Stimulated activated CD4-positive, alpha-beta T cell treated with anti-CD3 and anti-CD28 coated beads, Interleukin-4, amount 100 ng/mL, for 24 hours (primary cell): Measurements from ENCODE around the gene COL20A1.
"Not testable (repeated sequence)": the region's sequence is repeated elsewhere in the genome, so short reads cannot be mapped to it uniquely, and the experiment has no call there.

ENCODE experiments used
- DNase-seq: peaks from one replicate; pipeline ENCODE4 v3.0.0-alpha.2; 2020

The COL20A1 gene

GRCh38 chr20:63292904-63293303 is at the start of gene COL20A1:
TSS of gene COL20A1 (plus strand) at chr20:63293186. CDS start at chr20:63295108, 1,922 bp downstream.
- DNase-seq: no peak

DNA sequence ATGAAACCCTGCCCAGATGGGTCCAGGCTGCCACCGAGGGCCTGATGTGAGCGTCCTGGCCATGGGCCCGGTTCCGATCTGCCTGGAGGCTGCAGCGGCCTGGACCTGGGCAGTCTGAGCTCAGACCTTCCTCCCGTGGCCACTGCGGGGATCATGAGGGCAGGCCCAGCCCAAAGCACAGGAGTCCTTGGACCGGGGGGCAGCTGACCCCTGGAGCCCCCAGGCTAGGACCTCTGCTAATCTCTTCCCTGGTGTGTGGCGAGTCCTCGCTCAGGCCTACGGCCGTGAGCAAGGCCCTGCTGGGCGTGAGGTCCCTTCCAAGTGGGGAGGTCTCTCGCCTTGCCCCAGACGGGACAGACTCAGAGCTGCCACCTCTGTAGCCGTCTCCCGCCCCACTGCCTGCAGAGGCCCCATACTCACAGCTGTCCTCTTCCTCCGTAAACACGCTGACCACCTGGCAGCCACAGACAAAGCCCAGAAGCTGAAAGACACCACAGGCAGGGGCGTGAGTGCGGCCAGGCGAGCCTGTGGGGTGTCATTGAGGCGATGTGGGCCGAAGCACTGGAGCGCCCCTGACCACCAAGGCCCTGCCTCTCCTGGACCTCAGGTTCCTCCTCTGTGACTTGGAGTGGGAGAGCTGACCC is 49.3 kb upstream of the COL20A1 start:
- DNase-seq: no peak

DNA sequence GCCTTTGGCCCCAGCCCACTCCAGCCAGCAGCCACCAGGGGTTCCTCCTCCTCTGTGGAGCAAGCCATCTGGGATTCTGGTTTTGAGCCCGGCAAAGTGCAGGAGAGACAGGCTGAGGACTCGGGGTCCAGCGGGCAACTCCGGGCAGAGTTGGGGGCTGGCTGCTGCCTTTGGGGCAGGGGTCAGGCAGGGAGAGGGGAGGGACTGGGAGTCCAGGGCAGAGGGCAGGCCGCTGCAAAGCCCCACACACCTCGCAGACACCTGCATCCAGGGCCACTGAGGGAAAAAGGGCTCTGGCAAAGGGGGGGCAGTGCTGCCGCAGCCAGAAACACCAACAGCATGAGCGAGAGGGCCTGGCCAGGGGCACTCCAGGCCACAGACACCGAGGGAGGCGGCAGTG is 48.5 kb upstream of the COL20A1 start:
- DNase-seq: no peak

- DNase-seq: no peak
Measured at GRCh38 chr20:63246490-63247288, 46.3 kb upstream of the COL20A1 start.

- DNase-seq: no peak
Measured at GRCh38 chr20:63247671-63248228, 45.2 kb upstream of the COL20A1 start.

DNA sequence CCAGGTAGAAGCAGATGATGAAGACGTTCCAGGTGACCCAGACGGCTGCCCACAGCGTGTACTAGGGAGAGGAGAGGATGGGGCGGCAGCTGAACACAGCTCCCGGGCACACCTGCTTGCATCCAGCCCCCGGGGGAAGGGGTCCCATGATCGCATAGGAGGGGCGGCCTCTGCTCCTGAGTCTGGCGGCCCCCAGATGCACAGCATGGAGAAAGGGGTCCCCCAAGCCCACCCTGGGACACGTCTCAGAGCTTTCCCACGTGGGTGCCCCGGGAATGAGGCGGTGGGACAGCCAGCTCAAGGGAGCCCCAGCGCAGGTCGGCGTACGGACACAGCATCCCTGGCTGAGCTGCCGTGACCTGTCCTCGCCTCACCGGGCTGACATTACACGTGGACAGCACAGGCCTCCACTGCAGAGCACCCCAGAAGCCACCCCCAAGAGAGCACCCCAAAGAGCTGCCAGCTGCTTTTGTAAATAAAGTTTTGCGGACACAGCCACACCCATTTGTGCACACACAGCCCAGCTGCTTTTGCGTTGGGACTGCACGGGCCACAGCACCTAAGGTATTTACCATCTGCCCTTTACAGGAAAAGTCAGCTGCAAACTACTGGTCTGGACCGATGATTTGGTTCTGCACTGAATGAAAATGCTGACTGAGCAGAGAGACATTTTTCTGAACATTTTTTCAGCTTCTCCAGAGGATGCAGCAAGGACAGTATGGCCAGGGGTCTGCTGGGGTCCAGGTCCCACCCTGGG is 44.0 kb upstream of the COL20A1 start:
- DNase-seq: no peak

DNA sequence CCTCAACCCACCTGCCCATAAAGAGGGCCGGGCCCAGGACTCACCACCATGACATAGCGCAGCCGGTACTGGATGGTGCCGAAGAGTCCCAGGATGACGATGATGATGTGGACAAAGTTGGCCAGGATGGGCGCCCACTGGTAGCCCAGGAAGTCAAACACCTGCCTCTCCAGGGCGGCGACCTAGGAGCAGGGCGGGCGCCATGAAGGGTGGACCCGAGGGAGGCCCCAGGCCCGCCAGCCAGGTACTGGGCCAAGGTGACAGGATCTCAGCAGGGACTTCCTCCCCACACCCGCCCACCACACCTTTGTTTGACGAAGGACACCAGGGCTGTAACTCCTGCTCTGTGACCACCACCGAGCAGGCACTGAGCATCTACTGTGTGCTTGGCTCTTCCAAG is 43.1 kb upstream of the COL20A1 start:
- DNase-seq: no peak

GRCh38 chr20:63251350-63251749 is 41.6 kb upstream of the COL20A1 start:
- DNase-seq: not testable (repeated sequence)

GRCh38 chr20:63252284-63252711 is 40.7 kb upstream of the COL20A1 start:
- DNase-seq: no peak

DNA sequence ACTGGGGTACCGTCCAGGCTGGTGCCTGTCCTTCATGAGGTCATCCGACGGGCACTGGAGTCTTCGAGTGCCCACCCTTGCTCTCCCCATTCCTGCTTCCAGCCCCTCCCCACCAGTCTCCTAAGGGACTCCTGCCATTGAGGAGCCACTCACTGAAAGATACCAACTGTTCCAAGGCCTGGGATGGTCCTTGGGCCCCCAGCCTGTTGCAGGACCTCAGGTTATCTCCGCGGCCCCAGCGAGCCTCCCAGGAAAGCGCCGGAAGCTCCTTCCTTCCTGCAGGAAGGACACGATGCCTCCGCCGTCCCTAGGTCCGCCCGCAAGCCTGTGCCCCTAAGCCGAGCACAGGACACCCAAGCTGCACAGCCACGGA is 39.9 kb upstream of the COL20A1 start:
- DNase-seq: no peak

- DNase-seq: no peak
Measured at GRCh38 chr20:63253438-63254231, 39.4 kb upstream of the COL20A1 start.

- DNase-seq: no peak
Measured at GRCh38 chr20:63254232-63254605, 38.8 kb upstream of the COL20A1 start, which contains the start of gene NKAIN4. TSS of gene NKAIN4 (minus strand) at chr20:63254463. CDS start at chr20:63254450, 13 bp downstream.

GRCh38 chr20:63254606-63255384 is 38.2 kb upstream of the COL20A1 start:
- DNase-seq: no peak

- DNase-seq: no peak
Measured at GRCh38 chr20:63255931-63256704, 36.9 kb upstream of the COL20A1 start.

GRCh38 chr20:63256954-63257353 is 36.0 kb upstream of the COL20A1 start:
- DNase-seq: no peak

DNA sequence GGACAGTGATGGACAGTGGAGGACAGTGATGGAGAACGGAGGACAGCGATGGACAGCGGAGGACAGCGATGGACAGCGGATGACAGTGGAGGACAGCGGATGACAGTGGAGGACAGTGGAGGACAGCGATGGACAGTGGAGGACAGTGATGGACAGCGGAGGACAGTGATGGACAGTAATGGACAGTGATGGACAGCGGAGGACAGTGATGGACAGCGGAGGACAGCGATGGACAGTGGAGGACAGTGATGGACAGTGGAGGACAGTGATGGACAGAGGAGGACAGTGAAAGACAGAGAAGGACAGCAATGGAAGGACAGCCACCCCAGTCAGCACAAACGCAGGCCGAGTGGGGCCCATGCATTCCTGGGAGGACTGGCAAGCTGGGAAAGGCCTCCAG is 35.4 kb upstream of the COL20A1 start:
- DNase-seq: no peak

DNA sequence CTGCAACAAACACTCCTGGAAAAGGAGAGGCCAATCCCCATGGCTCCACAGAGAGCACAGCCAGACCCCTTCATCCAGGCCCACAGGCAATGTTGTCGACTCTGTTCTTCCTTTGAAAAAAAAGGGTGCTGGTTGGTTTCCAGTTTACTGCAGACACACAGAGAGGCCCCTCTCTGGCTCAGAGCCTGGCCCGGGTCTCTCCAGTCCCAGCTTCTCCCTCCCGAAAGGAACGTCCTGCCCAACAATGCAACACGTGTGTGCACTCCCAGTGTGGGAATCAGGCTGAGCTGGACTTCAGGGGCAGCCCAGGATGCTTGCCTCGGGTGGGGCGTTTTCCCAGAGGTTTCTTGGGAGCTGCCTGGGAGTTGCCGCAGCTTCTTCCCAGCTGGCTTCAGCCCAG is 34.2 kb upstream of the COL20A1 start:
- no peak for DNase-seq

GRCh38 chr20:63259734-63260460 is 33.1 kb upstream of the COL20A1 start:
- DNase-seq: no peak

DNA sequence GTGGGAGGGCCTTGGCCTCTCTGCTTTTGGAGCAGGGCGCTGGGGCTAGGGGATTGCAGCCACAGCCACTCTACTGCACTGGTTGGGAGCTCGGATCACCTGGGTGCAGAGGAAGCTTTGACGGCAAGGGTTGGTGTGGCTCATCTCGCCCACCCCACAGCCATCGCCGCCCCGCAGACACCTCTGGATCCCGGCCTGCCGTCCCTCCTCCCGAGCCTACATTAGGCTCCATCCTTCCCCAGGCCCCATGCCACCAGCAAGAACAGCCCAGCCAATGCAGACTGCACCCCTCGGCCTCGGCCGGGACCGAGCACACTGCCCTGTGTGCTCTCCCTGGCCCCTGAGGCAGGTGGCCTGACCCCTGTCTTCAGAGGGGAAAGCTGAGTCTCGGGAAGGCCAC is 32.5 kb upstream of the COL20A1 start:
- no peak for DNase-seq
